BLaER1 (cell line): ENCODE measurements around the gene IFNAR1.
"Not testable (repeated sequence)": the region's sequence is repeated elsewhere in the genome, so short reads cannot be mapped to it uniquely, and the experiment has no call there.

Source experiments
- H3K27ac ChIP-seq: shearing (Covaris generic); formaldehyde crosslinking; 2 replicates; pipeline ENCODE4 v1.8.1; 2022
- H3K27me3 ChIP-seq: shearing (Covaris generic); formaldehyde crosslinking; 2 replicates; pipeline ENCODE4 v1.8.1; 2022
- H3K36me3 ChIP-seq: shearing (Covaris generic); formaldehyde crosslinking; 2 replicates; pipeline ENCODE4 v1.8.1; 2022
- H3K4me1 ChIP-seq: shearing (Covaris generic); formaldehyde crosslinking; 2 replicates; pipeline ENCODE4 v1.8.1; 2022
- H3K4me2 ChIP-seq: shearing (Covaris generic); formaldehyde crosslinking; 2 replicates; pipeline ENCODE4 v1.8.1; 2022
- H3K4me3 ChIP-seq: shearing (Covaris generic); formaldehyde crosslinking; 2 replicates; pipeline ENCODE4 v1.8.1; 2022
- H3K9ac ChIP-seq: shearing (Covaris generic); formaldehyde crosslinking; 2 replicates; pipeline ENCODE4 v1.8.1; 2022
- H3K9me3 ChIP-seq: shearing (Covaris generic); formaldehyde crosslinking; 2 replicates; pipeline ENCODE4 v1.8.1; 2022
- H4K20me1 ChIP-seq: shearing (Covaris generic); formaldehyde crosslinking; 2 replicates; pipeline ENCODE4 v1.8.1; 2022
- Cebpa-rat ChIP-seq: shearing (Covaris generic); IDR thresholded peaks from 2 replicates; pipeline ENCODE4 v1.8.1; 2022

The IFNAR1 gene

GRCh38 chr21:33317145-33317544 is 7.6 kb upstream of the IFNAR1 start:
- Histone ChIP-seq H4K20me1 (no peaks in the 10 kb centered on the region), H3K9me3 (peaks cover 19% of the 10 kb centered on the region; the same call in 1 of the 2 replicates), H3K27me3 (no peaks in the 10 kb centered on the region), H3K4me2 (no peak overlapping the region), H3K4me1 (peaks cover 24% of the 10 kb centered on the region), H3K4me3 (no peak overlapping the region), H3K36me3 (no peaks in the 10 kb centered on the region), H3K27ac (no peak overlapping the region), H3K9ac (no peak overlapping the region)
- TF ChIP-seq Cebpa-rat: no peak

GRCh38 chr21:33317786-33318486 is 6.8 kb upstream of the IFNAR1 start:
- H3K9ac ChIP-seq: no peak overlapping the region
- H3K9me3 ChIP-seq: peaks cover 15% of the 10 kb centered on the region; the same call in 1 of the 2 replicates
- H3K27me3 ChIP-seq: no peaks in the 10 kb centered on the region
- no peaks in the 10 kb centered on the region for H4K20me1 ChIP-seq
- no peak for TF ChIP-seq Cebpa-rat
- no peak overlapping the region for H3K4me3 ChIP-seq
- peaks cover 16% of the 10 kb centered on the region for H3K4me1 ChIP-seq
- H3K4me2 ChIP-seq: no peak overlapping the region
- H3K36me3 ChIP-seq: no peaks in the 10 kb centered on the region
- no peak overlapping the region for H3K27ac ChIP-seq

DNA sequence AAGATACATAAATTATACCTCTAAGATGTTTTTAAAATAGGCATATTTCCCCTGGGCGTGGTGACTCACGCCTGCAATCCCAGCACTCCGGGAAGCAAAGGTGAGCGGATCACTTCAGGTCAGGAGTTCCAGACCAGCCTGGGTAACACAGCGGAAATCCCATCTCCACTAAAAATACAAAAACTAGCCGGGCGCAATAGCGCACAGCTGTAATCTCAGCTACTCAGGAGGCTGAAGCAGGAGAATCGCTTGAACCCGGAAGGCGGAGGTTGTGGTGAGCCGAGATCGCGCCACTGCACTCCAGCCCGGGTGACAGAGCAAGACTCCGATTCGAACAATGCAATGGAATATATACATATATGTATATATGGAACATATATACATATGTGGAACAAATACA is 3.8 kb upstream of the IFNAR1 start:
- H3K27ac ChIP-seq, H3K9ac ChIP-seq, H4K20me1 ChIP-seq, H3K9me3 ChIP-seq, H3K4me1 ChIP-seq, H3K27me3 ChIP-seq, H3K36me3 ChIP-seq, H3K4me2 ChIP-seq, H3K4me3 ChIP-seq: not testable (repeated sequence)

DNA sequence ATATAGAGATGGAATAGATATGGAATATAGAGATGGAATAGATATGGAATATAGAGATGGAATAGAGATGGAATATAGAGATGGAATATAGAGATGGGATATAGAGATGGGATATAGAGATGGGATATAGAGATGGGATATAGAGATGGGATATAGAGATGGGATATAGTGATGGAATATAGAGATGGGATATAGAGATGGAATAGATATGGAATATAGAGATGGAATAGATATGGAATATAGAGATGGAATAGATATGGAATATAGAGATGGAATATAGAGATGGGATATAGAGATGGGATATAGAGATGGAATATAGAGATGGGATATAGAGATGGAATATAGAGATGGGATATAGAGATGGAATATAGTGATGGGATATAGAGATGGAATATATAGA is 1.2 kb upstream of the IFNAR1 start:
- H3K9ac ChIP-seq, H3K9me3 ChIP-seq, H3K4me2 ChIP-seq, H3K27ac ChIP-seq, H3K4me3 ChIP-seq, H3K27me3 ChIP-seq: not testable (repeated sequence)
- Histone ChIP-seq H3K36me3 (peaks cover 11% of the 10 kb centered on the region; the same call in 1 of the 2 replicates), H3K4me1 (peaks cover 25% of the 10 kb centered on the region), H4K20me1 (peaks cover 24% of the 10 kb centered on the region)

DNA sequence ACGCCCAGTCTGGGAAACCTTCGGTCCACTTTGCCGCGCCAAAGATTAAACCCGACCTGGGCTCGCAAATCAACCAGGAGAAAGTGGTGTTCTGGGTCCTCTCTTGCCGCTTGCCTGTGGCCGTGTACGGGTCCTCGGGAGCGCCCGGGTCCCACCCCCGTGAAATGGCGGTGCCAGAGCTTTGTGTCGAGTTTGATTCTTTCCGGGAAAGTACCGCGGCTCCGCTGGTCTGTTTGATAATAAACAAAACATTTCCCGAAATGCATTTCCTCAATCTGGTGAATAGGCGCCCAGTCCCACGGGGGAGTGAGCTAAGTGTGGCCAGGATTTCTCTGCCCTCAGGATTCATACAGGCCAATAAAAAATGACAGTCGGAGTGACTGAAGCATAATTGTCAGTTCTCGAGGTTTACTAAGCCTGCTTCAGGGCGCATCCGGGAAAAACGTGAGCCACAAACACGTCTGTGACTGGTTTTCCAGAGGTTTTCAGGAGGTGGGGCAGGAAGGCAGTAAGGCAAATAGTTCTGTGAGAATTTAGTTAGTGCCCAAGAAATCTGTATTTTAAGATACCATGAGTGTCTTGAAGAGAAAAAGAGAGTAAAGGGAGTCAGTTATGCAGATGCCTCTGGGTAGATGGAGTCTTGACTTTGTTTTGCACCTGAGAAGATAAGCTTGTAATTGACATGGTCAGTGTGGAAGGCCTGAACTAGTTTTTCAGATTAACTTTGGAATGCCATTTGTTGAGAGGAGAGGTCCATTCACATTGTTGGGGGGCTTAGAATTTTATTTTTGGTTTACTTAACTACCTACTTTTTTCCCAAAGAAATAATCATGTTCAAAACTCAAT is 675 bp downstream of the IFNAR1 start:
- Histone ChIP-seq H3K27me3 (no peaks in the 10 kb centered on the region), H3K4me2 (peak overlapping the region; percentile 95), H3K9me3 (peaks cover 9% of the 10 kb centered on the region), H3K36me3 (peaks cover 21% of the 10 kb centered on the region), H3K4me3 (peak overlapping the region; percentile 98), H3K9ac (peak overlapping the region; percentile 94), H3K27ac (peak overlapping the region; percentile 90), H3K4me1 (peaks cover 25% of the 10 kb centered on the region), H4K20me1 (peaks cover 39% of the 10 kb centered on the region)
- no peak for TF ChIP-seq Cebpa-rat

DNA sequence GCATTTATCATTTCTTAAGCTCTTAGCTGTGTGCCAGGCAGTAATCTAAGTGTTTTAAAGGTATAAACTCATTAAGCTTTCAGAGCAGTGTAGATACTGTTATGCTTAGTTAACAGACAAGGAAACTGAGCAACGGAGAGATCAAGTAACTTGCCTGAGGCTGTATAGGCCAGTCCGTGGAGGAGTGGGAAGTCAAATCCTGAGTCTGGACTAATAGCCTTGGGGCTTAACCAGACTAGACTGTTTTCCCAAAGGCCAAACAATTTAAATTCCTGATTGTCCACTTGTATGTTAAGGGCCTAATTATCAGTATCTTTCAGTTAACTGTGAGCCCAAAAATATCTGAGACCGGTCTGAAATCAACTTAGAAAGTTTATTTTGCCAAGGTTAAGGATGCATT is 2.6 kb downstream of the IFNAR1 start:
- Histone ChIP-seq H3K4me2 (peak overlapping the region; percentile 95; the same call in 1 of the 2 replicates), H3K9ac (no peak overlapping the region)
- TF ChIP-seq Cebpa-rat: no peak

DNA sequence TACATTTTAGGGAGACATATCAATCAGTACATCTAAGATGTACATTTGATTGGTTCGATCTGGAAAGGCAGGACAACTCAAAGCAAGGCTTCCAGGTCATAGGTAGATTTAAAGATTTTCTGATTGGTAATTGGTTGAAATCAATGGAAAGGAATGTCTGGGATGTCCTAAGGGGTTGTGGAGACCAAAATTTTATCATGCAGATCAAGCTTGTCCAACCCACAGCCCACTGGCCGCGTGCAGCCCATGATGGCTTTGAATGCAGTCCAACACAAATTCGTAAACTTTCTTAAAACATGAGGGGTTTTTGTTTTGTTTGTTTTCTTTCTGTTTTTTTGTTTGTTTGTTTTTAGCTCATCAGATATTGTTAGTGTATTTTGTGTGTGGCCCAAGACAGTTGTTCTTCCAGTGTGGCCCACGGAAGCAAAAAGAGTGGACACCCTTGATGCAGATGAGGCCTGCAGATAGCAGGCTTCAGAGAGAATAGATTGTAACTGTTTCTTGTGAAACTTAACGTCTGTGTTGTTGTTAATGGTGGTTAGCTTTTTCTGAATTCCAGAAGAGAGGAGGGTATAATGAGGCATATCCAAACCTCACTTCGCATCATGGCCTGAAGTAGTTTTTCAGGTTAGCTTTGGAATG is 3.1 kb downstream of the IFNAR1 start:
- Histone ChIP-seq H3K27me3 (no peaks in the 10 kb centered on the region), H3K27ac (no peak overlapping the region), H3K4me1 (peaks cover 31% of the 10 kb centered on the region), H3K36me3 (peaks cover 44% of the 10 kb centered on the region), H4K20me1 (peaks cover 47% of the 10 kb centered on the region), H3K4me3 (no peak overlapping the region), H3K9ac (no peak overlapping the region), H3K4me2 (no peak overlapping the region), H3K9me3 (peaks cover 34% of the 10 kb centered on the region)
- no peak for TF ChIP-seq Cebpa-rat

More for the DNA sequence above, 2.6 kb downstream of the IFNAR1 start:
- H4K20me1 ChIP-seq: peaks cover 47% of the 10 kb centered on the region
- no peak overlapping the region for H3K27ac ChIP-seq
- H3K36me3 ChIP-seq: peaks cover 40% of the 10 kb centered on the region
- H3K4me3 ChIP-seq: no peak overlapping the region
- no peaks in the 10 kb centered on the region for H3K27me3 ChIP-seq
- H3K4me1 ChIP-seq: peaks cover 31% of the 10 kb centered on the region
- H3K9me3 ChIP-seq: peaks cover 28% of the 10 kb centered on the region

DNA sequence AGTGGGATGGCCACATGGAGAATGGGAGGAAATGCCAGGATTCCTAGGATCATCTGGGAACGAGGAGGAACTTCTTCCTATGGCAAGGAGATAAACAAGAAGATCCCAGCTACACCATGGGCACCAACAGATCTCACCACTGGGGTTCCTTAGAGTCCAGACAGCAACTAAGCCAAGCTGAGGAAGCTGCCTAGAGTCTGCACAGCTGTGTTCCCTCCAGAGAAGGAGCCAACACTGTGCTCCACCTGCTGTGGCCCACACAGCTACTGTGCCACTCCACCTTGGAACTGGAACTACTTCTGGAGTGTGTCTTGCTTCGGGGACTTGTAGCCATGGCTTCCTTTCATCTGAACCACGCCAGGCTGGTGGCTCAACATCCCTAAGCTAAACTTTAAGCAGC is 6.0 kb downstream of the IFNAR1 start:
- H3K4me2 ChIP-seq: no peak overlapping the region

DNA sequence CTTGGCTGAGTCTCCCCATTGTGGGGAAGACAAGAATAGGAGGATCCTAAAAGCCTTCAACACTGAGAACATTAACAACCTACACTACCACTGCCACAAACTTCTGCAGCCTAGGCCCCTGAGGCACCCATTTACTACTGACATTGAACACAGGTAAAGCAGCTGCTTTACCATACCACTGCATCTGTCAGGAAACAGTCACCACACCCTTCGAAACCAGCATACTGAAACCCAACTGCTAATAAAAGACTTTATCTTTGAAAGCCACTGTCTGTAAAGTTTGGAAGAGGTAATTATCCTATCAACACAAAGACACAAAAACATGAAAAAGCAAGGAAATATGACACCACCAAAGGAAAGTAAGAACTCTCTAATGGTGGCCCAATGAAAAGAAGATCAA is 7.4 kb downstream of the IFNAR1 start:
- TF ChIP-seq Cebpa-rat: no peak
- Histone ChIP-seq H4K20me1 (peaks cover 51% of the 10 kb centered on the region), H3K4me1 (peaks cover 15% of the 10 kb centered on the region), H3K9ac (no peak overlapping the region), H3K4me3 (no peak overlapping the region), H3K27me3 (no peaks in the 10 kb centered on the region), H3K9me3 (peaks cover 59% of the 10 kb centered on the region), H3K4me2 (no peak overlapping the region), H3K27ac (no peak overlapping the region), H3K36me3 (peaks cover 71% of the 10 kb centered on the region)

More for the DNA sequence above, 6.0 kb downstream of the IFNAR1 start:
- Histone ChIP-seq H3K4me1 (peaks cover 29% of the 10 kb centered on the region), H3K27ac (no peak overlapping the region), H4K20me1 (peaks cover 55% of the 10 kb centered on the region), H3K4me3 (no peak overlapping the region), H3K27me3 (no peaks in the 10 kb centered on the region), H3K36me3 (peaks cover 61% of the 10 kb centered on the region), H3K9ac (no peak overlapping the region), H3K9me3 (peaks cover 58% of the 10 kb centered on the region)
- no peak for TF ChIP-seq Cebpa-rat

DNA sequence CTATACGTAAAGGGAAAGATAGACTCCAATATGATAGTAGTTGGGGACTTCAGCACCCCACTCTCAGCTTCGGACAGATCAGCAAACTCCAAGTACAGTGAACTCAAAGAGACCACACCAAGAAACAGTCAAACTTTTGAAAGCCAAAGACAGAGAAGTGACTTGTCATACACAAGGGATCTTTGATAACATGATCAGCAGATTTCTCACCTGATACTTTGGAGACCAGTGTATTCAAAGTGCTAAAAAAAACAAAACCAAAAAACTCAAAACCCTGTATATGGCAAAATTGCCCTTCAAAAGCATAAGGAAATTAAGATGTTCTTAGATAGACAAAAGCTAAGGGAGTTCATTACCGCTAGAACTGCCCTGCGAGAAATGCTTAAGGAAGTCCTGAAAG is 9.4 kb downstream of the IFNAR1 start:
- no peak for TF ChIP-seq Cebpa-rat
- Histone ChIP-seq H3K4me1 (peaks cover 6% of the 10 kb centered on the region; the same call in 1 of the 2 replicates), H4K20me1 (peaks cover 44% of the 10 kb centered on the region), H3K36me3 (peaks cover 73% of the 10 kb centered on the region), H3K4me3 (no peak overlapping the region), H3K9me3 (peaks cover 59% of the 10 kb centered on the region), H3K9ac (no peak overlapping the region), H3K27ac (no peak overlapping the region), H3K27me3 (no peaks in the 10 kb centered on the region), H3K4me2 (no peak overlapping the region)
